ENCODE data around the gene VAV3. TPM values are rescaled to one million over a fixed set of nuclear protein-coding genes. Genes with fewer than 3 reads are reported as not detected.

VAV3 gene
- total RNA-seq, 1 donor from 2014 or later = 1.9 TPM

GRCh38 chr1:107940017-107940577 lies 24.9 kb downstream of the VAV3 start:
- intact Hi-C loops (cut with DNase I) = no loop called here
- DNase-seq (ENCODE audit: low spot score) = no peak

DNA sequence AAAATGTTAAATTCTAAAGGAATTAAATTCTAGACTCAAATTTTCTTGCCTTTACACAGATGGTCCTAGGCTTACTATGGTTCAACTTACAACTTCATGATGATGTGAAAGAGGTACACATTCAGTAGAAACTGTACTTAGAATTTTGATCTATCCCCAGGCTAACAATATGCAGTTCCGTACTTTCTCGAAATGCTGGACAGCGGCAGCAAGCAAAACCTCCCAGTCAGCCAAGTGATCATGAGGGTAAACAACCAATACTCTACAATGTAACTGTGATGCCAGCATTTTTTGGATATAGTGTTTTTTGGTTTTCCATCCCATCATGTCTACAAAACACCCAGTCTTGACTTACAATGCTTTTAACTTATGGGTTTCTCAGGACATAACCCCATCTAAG lies 25.7 kb downstream of the VAV3 start:
- no peak for DNase-seq (ENCODE audit: low spot score)
- intact Hi-C loops (cut with DNase I) = no loop called here

DNA sequence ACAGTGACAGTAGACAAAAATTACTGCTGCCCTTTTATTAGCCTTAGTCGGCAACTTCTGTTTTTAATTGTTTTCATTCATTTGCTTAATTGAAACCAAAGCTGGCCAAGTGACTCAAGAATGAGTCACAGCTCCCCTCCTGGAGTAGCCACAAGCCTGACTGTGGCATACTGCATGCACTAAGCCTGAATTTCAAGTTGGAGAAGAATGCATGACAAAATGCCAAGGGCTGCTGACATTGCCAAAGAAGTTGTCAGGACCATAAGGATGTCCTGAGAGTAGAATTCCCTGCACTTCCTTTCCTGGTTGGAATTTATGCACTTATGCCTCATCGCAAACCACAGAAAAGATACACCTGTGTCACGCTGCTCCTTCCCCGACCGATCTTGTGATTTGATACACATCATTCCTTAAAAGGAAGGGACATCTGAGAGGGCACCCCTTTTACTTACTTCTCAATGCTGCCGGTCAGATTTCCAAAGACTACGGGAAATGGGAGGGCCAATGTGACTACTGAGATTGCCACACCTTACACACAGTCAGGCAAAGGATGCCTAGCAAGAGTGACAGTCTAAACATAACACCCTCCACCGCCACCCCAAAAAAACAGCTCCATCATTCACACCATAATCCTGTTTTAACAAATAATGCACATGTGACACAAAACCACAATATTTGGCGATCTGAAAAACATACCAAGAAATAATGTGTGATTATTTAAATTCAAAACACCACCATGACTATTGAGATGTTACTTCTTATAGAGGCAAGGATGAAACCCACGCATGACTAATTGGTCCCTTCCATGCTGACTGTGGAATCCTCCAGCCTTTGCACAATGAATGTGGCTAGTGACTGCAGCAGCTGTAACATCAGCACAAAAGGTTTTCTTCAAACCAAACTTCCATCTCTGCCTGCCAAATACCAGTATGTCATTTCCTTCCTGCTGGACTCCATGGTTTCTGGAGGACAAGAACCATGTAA lies 28.2 kb downstream of the VAV3 start:
- peak; percentile 79 for DNase-seq (ENCODE audit: low spot score)
- intact Hi-C loops (cut with DNase I) = no loop called here

DNA sequence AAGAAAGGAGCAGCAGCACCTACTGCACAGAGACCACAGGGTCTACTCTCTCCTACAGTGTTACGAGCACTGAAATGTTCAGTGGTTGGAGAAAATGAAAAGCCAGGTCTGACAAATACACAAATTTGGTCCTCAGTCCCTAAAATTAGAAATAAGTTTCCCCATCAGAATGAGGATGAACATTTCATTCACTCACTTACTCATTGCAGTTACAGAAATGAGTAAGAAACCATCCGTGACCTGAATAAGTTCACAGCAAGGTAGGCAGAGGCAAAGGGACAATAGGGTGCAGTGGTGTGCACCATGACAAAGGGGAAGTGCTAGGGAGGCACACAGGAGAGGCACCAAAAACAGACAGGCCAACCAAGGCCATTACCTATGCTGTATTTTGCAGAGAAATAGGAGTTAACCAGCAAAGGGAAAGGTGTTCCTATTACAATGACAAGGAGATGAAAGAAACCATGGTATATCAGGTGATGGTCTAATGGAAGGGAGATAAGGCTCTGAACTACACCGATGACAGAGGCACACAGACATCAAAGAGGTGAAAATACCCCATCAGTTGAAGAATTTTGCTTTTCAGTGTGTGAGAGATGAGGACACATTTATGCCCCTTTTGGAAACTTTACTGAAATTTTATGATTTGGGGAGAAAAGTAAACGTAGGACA lies 29.4 kb downstream of the VAV3 start:
- DNase-seq (ENCODE audit: low spot score) = no peak
- intact Hi-C loops (cut with DNase I) = no loop called here

GRCh38 chr1:107934578-107934977 lies 30.4 kb downstream of the VAV3 start:
- intact Hi-C loops (cut with DNase I) = no loop called here

DNA sequence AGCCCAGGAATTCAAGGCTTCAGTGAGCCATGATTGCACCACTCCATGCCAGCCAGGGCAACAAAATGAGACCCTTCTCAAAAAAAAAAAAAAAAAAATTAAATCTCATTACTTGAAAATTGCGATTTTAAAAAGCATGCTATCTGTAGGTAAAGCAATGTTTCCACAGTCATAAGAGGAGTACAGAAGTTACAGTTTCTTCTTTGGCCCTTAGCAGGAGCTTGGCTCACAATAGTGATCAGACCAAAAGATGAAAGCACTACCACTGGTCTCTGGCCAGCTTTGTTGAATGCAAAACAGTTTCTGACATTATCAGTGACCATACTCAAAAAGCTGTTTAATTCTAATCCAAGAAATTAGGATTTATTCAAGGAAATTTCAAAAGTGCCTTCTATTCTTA lies 31.2 kb downstream of the VAV3 start:
- intact Hi-C loops (cut with DNase I) = no loop called here
- DNase-seq (ENCODE audit: low spot score) = no peak

More at GRCh38 chr1:107934578-107934977, 30.4 kb downstream of the VAV3 start:
- no peak for DNase-seq (ENCODE audit: low spot score)

DNA sequence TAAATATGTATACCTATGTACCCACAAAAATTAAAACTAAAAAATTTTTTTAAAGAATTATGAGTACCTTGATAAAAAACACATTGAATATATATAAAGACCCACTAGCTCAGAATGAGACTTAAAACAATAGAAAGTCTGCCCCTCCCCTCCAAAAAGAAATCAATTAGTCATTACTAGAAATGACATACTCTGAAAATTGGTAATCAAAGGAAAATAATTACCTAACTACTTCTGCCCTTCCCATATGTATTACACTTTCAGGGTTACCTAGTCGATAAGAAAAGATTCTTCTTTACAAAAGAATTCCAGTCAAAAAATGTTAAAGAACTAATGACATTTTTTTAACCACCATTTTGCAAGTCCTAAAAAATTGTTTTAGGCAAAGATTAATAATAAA lies 34.7 kb downstream of the VAV3 start:
- no peak for DNase-seq (ENCODE audit: low spot score)
- intact Hi-C loops (cut with DNase I) = no loop called here

GRCh38 chr1:107927820-107928219 lies 37.2 kb downstream of the VAV3 start:
- intact Hi-C loops (cut with DNase I) = no loop called here

GRCh38 chr1:107926436-107927080 lies 38.4 kb downstream of the VAV3 start:
- DNase-seq (ENCODE audit: low spot score) = no peak
- intact Hi-C loops (cut with DNase I) = no loop called here

More at GRCh38 chr1:107927820-107928219, 37.2 kb downstream of the VAV3 start:
- DNase-seq (ENCODE audit: low spot score) = no peak

DNA sequence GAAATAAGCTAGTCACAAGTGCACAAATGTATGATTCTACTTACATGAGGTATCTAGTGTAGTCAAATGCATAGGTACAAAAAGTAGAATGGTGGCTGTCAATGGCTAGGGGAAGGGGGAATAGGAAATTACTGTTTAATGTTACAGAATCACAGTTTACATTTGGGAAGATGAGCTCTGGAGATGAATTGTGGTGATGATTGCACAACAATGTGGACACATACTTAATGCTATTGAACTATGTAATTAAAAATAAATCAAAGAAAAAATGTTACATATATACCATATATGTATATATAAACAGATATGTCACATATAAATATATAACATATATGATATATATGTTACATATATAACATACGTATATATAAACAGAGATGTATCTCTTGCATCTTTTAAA lies 39.4 kb downstream of the VAV3 start:
- no peak for DNase-seq (ENCODE audit: low spot score)
- intact Hi-C loops (cut with DNase I) = no loop called here

GRCh38 chr1:107920999-107921398 lies 44.0 kb downstream of the VAV3 start:
- intact Hi-C loops (cut with DNase I) = no loop called here
- no peak for DNase-seq (ENCODE audit: low spot score)

- intact Hi-C loops (cut with DNase I) = no loop called here
- no peak for DNase-seq (ENCODE audit: low spot score)
Measured at GRCh38 chr1:107920561-107920960, 44.4 kb downstream of the VAV3 start.

DNA sequence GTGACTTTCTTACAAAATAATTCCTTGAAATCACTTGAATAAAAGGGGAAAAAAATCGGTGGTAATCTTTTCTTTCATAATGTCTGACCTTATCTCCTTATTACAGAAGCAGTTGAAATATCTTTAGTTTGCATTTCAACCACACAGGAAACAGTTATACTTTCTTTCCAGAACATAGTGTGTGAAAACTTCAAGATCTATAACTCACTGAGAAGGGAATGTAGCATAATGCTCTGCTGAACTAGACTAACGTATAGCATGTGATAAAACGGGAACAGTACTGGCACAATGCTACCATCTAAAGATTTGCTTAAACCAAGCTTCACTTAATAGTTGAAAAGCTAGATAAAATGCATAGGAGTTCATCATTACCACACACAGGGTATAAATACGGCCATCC lies 45.0 kb downstream of the VAV3 start:
- no peak for DNase-seq (ENCODE audit: low spot score)
- intact Hi-C loops (cut with DNase I) = no loop called here

DNA sequence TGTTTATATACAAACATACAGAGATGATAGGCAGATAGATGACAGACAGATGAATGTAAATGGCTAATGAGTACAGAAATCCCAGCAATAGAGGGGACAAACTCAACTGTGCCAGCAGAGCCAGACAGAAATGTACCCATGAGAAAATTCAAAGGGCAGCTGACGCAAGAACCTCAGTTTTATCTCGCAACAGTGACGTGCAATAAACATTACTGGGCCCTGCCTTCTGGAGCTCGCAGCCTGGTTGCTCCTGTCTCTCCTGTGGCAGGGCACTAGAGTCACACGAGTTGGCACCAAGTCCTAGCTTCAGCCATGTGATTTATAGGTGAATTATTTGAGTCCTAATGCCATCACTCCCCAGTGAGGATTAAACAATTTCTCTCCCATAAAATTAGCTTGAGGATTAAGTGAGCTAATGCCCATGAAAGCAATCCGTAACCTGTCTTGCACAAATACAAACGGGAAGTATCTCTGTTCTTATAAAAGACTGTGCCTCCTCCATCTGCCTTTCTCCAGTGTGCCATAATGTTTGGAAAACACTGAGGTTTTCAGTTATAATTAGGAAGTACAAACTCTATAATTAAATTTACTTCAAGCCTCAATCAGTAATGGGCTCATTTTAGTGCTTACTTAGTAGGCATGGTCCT lies 50.7 kb downstream of the VAV3 start:
- intact Hi-C loops (cut with DNase I) = no loop called here

GRCh38 chr1:107912656-107913055 lies 52.3 kb downstream of the VAV3 start:
- DNase-seq (ENCODE audit: low spot score) = no peak
- intact Hi-C loops (cut with DNase I) = no loop called here

More for the DNA sequence above, 50.7 kb downstream of the VAV3 start:
- DNase-seq (ENCODE audit: low spot score) = no peak

DNA sequence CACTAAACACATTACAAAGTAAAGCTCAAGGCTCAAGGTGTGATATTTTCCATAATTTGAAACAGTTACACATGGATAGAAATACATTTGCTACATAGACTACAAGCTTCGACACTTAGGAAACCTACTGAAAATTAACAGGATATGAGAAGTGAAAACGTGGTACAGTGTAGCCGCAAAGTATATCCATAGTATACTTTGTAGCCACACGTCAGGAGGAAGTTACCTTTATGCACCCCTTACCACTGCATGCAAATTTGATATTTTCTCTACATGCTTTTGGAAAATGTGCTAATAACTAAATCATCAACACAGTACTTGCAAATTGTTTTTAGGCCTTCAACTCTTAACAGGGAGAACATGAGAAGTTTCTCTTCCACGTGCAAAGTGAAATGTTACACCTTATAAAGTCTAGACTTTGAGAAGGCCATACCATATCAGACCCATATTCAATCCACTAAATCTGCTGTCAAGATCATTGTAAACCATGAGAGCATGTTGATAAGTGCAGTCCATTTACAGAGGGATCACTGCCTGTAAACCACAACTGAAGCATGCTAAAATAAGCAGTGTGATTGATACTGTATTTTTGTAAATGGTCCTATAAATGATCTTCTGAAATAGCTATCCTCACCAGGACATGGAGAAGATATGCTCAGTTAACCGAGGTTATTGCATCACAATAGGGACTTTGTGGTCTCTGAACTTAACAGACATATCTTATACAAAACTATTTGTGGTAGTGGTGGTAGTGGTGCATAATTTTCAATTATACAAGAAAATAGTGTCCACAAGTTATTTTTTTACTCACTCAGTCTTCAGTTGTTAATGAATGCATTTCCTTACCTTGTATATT lies 64.7 kb downstream of the VAV3 start:
- DNase-seq (ENCODE audit: low spot score) = no peak
- intact Hi-C loops (cut with DNase I) = no loop called here

DNA sequence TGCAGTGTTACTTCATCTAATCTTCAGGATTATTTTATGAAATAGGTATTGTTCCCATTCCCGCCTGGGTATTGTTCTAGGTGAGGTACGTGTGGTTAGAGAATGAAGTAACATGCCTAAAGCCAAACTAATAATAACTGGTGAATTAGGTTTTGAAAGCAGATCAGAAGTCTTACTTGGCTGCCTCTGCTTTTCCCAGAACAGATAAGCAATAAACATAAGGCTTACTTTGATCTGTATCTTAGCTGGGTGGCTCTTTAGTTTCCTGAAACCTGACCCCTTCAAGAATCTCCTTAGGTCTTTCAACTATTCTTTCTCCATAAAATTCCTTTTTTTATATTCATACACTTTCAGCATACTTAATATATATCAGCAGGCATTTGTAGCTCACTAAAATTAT lies 65.3 kb downstream of the VAV3 start:
- intact Hi-C loops (cut with DNase I) = no loop called here
- no peak for DNase-seq (ENCODE audit: low spot score)

DNA sequence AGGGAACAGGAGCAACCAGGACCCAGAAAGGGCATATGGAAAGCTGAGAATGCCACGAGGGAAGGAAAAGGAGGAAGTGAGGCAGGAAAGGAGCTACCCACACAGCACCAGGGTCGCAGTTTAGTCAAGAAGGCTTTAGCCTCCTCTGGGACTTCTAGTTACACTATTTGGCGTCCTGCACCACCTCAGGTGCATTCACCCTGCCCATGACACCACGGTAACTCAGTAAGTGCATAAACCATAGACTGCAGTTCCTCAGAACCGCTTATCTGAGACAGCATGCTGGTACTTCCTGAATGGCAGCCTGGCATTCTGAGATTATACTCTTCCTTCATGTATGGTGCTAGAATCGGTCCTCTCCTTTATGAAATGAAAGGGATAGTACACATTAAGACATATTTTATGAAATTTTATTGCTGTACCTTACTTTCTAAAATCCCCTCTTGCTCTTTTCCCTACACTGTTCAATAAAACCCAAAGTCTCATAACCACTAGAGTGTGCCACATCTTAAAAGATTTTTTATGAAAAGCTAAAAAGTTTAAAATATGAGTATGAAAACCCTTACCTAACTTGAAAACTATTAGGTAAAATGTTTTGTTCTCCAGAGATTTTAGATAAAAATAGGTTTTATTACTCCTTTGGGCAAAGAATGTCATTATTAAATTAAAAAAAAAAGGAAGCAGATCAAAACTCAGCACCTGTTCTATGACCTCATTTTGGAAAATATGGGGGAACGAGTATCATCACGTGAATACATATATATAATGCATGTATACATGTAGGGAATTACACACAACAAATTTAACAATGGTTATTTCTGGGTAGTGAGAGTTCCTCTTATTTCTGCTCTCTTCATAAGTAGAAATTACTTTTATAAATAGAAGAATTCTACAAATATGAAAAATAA lies 67.3 kb downstream of the VAV3 start:
- intact Hi-C loops (cut with DNase I) = no loop called here
- no peak for DNase-seq (ENCODE audit: low spot score)
